Measurements from ENCODE around the gene SLC5A11. TPM values are rescaled to one million over a fixed set of nuclear protein-coding genes. Genes with fewer than 3 reads are reported as not detected.

The SLC5A11 gene, protein sequence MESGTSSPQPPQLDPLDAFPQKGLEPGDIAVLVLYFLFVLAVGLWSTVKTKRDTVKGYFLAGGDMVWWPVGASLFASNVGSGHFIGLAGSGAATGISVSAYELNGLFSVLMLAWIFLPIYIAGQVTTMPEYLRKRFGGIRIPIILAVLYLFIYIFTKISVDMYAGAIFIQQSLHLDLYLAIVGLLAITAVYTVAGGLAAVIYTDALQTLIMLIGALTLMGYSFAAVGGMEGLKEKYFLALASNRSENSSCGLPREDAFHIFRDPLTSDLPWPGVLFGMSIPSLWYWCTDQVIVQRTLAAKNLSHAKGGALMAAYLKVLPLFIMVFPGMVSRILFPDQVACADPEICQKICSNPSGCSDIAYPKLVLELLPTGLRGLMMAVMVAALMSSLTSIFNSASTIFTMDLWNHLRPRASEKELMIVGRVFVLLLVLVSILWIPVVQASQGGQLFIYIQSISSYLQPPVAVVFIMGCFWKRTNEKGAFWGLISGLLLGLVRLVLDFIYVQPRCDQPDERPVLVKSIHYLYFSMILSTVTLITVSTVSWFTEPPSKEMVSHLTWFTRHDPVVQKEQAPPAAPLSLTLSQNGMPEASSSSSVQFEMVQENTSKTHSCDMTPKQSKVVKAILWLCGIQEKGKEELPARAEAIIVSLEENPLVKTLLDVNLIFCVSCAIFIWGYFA
- 0.11 to 0.23 TPM in 2 of 3 replicates, not detected in the other for total RNA-seq (2021)
- Bru-seq, nascent RNA: percentile 8 among the genes with signal in this experiment
- long read RNA-seq, experiment 1: 0 reads
- long read RNA-seq, experiment 2, partial matches to known transcripts: 0 of 1 reads
- long read RNA-seq, experiment 2, other reads (novel, unspliced or antisense): 1 of 1 reads
- long read RNA-seq, experiment 3, partial matches to known transcripts: 1 of 1 reads
- long read RNA-seq, experiment 3, other reads (novel, unspliced or antisense): 0 of 1 reads

DNA sequence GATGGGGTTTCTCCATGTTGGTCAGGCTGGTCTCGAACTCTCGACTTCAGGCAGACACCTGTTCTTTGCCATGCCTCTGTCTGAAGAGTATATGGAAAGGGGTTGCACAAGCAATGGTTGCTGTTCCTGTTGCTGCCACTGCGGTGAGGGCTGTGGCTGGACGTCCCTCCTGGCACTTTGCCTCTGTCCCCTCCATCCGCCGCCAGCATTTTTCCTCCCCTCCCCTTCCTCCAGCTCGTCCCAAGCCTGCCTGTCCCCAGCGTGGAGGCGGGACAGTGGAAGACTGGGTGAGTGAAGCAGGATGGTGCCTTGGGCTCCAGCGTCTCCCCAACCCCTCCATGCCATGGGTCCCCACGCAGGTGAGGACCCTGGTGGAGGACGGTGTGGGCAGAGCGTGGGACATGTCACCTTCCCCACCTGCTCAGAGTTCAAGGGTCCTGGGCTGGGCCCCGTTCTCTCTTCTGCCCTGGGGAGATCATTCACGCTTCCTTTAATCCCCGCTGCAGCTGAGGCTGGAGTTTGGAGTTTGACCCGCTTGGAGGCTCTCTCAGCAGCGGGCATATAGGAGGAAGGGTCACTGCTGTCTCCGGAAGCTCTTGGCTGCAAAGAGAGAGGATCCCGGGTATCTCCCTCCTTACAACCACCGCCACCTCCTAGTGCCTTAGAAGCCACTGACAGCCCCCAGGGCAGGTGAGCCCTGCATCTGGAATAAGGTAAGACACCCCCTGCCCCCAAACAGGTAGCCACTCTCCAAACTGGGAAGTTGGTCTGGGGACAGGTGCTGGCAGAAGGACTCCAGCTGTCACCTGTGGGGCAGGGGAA, at the start of gene SLC5A11:
SLC5A11 (plus strand) TSS at position 238 of the 822 bp plus-strand sequence. CDS start 12,681 bp downstream, outside the sequence.
- no peaks in the 10 kb centered on the region for H3K27me3 Mint-ChIP-seq (ENCODE audit: low read depth)
- no peaks in the 10 kb centered on the region for H3K9me3 Mint-ChIP-seq
- TF ChIP-seq, protein P1, sequence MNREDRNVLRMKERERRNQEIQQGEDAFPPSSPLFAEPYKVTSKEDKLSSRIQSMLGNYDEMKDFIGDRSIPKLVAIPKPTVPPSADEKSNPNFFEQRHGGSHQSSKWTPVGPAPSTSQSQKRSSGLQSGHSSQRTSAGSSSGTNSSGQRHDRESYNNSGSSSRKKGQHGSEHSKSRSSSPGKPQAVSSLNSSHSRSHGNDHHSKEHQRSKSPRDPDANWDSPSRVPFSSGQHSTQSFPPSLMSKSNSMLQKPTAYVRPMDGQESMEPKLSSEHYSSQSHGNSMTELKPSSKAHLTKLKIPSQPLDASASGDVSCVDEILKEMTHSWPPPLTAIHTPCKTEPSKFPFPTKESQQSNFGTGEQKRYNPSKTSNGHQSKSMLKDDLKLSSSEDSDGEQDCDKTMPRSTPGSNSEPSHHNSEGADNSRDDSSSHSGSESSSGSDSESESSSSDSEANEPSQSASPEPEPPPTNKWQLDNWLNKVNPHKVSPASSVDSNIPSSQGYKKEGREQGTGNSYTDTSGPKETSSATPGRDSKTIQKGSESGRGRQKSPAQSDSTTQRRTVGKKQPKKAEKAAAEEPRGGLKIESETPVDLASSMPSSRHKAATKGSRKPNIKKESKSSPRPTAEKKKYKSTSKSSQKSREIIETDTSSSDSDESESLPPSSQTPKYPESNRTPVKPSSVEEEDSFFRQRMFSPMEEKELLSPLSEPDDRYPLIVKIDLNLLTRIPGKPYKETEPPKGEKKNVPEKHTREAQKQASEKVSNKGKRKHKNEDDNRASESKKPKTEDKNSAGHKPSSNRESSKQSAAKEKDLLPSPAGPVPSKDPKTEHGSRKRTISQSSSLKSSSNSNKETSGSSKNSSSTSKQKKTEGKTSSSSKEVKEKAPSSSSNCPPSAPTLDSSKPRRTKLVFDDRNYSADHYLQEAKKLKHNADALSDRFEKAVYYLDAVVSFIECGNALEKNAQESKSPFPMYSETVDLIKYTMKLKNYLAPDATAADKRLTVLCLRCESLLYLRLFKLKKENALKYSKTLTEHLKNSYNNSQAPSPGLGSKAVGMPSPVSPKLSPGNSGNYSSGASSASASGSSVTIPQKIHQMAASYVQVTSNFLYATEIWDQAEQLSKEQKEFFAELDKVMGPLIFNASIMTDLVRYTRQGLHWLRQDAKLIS (CRISPR knock-in tag; IDR thresholded peaks at IDR 0.05; ENCODE audit: borderline replicate concordance): no peak
- TF ChIP-seq ZNF416 (CRISPR knock-in tag; IDR thresholded peaks at IDR 0.05) (no peak), ZNF121 (CRISPR knock-in tag; IDR thresholded peaks at IDR 0.05) (no peak), EMX1 (CRISPR knock-in tag; IDR thresholded peaks at IDR 0.05) (no peak), ZNF219 (CRISPR knock-in tag; IDR thresholded peaks at IDR 0.05; ENCODE audit: borderline replicate concordance) (no peak), ETV6 (CRISPR knock-in tag; IDR thresholded peaks at IDR 0.05) (no peak), ESRRA (CRISPR knock-in tag; IDR thresholded peaks at IDR 0.05; ENCODE audit: borderline replicate concordance) (no peak), TEAD4 (CRISPR knock-in tag; IDR thresholded peaks at IDR 0.05) (no peak), OVOL2 (CRISPR knock-in tag; IDR thresholded peaks at IDR 0.05; ENCODE audit: borderline replicate concordance) (no peak), ZBTB21 (CRISPR knock-in tag; IDR thresholded peaks at IDR 0.05; ENCODE audit: borderline replicate concordance) (no peak), FOXJ3 (CRISPR knock-in tag; IDR thresholded peaks at IDR 0.05; ENCODE audit: borderline replicate concordance) (no peak), GABPB1 (CRISPR knock-in tag; IDR thresholded peaks at IDR 0.05) (no peak)
- TF ChIP-seq, protein P2, sequence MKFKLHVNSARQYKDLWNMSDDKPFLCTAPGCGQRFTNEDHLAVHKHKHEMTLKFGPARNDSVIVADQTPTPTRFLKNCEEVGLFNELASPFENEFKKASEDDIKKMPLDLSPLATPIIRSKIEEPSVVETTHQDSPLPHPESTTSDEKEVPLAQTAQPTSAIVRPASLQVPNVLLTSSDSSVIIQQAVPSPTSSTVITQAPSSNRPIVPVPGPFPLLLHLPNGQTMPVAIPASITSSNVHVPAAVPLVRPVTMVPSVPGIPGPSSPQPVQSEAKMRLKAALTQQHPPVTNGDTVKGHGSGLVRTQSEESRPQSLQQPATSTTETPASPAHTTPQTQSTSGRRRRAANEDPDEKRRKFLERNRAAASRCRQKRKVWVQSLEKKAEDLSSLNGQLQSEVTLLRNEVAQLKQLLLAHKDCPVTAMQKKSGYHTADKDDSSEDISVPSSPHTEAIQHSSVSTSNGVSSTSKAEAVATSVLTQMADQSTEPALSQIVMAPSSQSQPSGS (CRISPR knock-in tag; IDR thresholded peaks at IDR 0.05; ENCODE audit: borderline replicate concordance, low read depth): no peak
- TF ChIP-seq, protein P3, sequence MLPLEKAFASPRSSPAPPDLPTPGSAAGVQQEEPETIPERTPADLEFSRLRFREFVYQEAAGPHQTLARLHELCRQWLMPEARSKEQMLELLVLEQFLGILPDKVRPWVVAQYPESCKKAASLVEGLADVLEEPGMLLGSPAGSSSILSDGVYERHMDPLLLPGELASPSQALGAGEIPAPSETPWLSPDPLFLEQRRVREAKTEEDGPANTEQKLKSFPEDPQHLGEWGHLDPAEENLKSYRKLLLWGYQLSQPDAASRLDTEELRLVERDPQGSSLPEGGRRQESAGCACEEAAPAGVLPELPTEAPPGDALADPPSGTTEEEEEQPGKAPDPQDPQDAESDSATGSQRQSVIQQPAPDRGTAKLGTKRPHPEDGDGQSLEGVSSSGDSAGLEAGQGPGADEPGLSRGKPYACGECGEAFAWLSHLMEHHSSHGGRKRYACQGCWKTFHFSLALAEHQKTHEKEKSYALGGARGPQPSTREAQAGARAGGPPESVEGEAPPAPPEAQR (CRISPR knock-in tag; IDR thresholded peaks at IDR 0.05): no peak
- TF ChIP-seq, protein P4, sequence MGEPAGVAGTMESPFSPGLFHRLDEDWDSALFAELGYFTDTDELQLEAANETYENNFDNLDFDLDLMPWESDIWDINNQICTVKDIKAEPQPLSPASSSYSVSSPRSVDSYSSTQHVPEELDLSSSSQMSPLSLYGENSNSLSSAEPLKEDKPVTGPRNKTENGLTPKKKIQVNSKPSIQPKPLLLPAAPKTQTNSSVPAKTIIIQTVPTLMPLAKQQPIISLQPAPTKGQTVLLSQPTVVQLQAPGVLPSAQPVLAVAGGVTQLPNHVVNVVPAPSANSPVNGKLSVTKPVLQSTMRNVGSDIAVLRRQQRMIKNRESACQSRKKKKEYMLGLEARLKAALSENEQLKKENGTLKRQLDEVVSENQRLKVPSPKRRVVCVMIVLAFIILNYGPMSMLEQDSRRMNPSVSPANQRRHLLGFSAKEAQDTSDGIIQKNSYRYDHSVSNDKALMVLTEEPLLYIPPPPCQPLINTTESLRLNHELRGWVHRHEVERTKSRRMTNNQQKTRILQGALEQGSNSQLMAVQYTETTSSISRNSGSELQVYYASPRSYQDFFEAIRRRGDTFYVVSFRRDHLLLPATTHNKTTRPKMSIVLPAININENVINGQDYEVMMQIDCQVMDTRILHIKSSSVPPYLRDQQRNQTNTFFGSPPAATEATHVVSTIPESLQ (CRISPR knock-in tag; IDR thresholded peaks at IDR 0.05): no peak
- TF ChIP-seq, protein P5, sequence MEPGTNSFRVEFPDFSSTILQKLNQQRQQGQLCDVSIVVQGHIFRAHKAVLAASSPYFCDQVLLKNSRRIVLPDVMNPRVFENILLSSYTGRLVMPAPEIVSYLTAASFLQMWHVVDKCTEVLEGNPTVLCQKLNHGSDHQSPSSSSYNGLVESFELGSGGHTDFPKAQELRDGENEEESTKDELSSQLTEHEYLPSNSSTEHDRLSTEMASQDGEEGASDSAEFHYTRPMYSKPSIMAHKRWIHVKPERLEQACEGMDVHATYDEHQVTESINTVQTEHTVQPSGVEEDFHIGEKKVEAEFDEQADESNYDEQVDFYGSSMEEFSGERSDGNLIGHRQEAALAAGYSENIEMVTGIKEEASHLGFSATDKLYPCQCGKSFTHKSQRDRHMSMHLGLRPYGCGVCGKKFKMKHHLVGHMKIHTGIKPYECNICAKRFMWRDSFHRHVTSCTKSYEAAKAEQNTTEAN (CRISPR knock-in tag; IDR thresholded peaks at IDR 0.05): no peak
- TF ChIP-seq, protein P6, sequence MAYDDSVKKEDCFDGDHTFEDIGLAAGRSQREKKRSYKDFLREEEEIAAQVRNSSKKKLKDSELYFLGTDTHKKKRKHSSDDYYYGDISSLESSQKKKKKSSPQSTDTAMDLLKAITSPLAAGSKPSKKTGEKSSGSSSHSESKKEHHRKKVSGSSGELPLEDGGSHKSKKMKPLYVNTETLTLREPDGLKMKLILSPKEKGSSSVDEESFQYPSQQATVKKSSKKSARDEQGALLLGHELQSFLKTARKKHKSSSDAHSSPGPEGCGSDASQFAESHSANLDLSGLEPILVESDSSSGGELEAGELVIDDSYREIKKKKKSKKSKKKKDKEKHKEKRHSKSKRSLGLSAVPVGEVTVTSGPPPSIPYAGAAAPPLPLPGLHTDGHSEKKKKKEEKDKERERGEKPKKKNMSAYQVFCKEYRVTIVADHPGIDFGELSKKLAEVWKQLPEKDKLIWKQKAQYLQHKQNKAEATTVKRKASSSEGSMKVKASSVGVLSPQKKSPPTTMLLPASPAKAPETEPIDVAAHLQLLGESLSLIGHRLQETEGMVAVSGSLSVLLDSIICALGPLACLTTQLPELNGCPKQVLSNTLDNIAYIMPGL (CRISPR knock-in tag; IDR thresholded peaks at IDR 0.05): no peak
- no peak within 1 kb of the TSS for H3K27ac Mint-ChIP-seq
- no peaks in the 10 kb centered on the region for H3K4me1 Mint-ChIP-seq
- ChIA-PET CTCF (interaction anchor here (2.0 kb wide), 1 partner anchor 11 kb away, joined by 7 read pairs; no protein-coding TSS in a partner anchor), POLR2A (no interaction called here)
- no peak for DNase-seq (ENCODE audit: low spot score)
- ATAC-seq: no peak
- no peak within 1 kb of the TSS for H3K4me3 Mint-ChIP-seq
- H3K36me3 Mint-ChIP-seq: no peaks in the 10 kb centered on the region

Data from WTC11 (cell line).